AG04449 (cell line): Measurements from ENCODE around the gene HEXIM2.

Experiments
- CTCF ChIA-PET: fragments of 350-600 bp; formaldehyde crosslinking; extraction: SDS; loops from one replicate; lab custom pipeline; 2021; ENCODE audit warnings: antibody characterized with exemption; lab: Yijun Ruan, JAX
- POLR2A ChIA-PET: fragments of 400-600, 350-600 bp; formaldehyde crosslinking; extraction: SDS; loops from one replicate; lab custom pipeline; 2020; ENCODE audit warnings: antibody characterized with exemption, inconsistent platforms; lab: Yijun Ruan, JAX
- DNase-seq: peaks from one replicate; pipeline ENCODE4 v3.0.0-alpha.2; 2010; ENCODE audit warnings: low read depth, low spot score
- H3K4me3 ChIP-seq: 2 replicates; pipeline ENCODE4 v1.5.1; 2011; ENCODE audit warnings: low read depth, mild to moderate bottlenecking, control low read depth, low read length
- CTCF ChIP-seq: IDR thresholded peaks from one replicate; pipeline ENCODE4 v1.5.1; 2011; ENCODE audit warnings: mild to moderate bottlenecking, moderate library complexity, low read length, control low read depth, inconsistent platforms; ENCODE audit not compliant: insufficient read depth; ENCODE audit errors: missing control alignments

HEXIM2 gene

DNA sequence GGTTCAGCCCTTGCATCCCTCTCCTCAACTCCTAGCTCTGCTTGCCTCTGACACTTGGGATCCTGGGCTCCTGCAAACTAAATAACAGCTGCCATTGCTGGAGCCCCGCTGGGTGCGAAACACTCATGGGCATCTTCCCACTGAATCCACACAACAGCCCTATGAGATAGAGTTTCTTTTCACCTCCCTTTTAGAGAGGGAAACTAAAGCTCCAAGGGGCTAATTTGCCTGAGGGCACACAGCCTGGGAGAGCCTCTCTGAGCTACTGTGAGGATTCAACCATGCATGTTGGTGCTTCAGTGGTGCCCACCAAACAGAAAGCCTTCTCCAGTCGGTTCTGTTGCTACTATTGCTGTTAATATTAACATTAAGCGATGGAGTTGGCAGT is 22.1 kb upstream of the HEXIM2 start:
- TF ChIP-seq CTCF, result no peak
- POLR2A ChIA-PET, result interaction anchor here (1.6 kb wide), 1 partner anchor 9 kb away, joined by 8 read pairs; the partner anchor contains the start of gene HEXIM1

DNA sequence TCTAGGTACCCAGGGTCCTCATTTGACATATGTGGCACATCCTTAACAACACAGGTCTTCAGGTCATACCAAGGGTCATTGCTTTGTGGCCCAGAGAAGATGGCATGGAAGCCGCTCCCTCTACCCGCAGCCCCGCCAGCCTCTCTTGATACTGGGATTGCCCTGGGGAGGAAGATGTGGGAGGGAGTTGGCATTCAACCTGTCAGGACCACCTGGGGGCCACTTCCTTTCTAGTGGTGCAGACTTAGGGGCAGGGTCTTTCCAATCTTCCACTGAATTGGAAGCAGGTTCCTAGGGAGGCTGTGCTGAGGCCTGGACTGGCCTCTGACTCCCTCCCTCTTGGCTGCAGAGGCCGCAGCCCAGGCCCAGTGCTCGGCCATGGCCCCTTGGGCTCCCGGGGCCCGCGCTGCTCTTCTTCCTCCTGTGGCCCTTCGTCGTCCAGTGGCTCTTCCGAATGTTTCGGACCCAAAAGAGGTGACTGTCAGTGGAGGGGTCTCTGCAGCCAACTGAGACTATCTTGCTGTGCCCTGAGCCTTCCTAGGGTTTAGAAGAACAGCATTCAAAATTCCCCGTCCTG is 18.5 kb upstream of the HEXIM2 start:
- no peak overlapping the region for H3K4me3 ChIP-seq
- ChIA-PET CTCF (interaction anchor here (1.2 to 16.6 kb wide), 6 partner anchors 8 to 55 kb away, joined by 3 to 677 read pairs (median 8); partner anchors contain the start of gene ACBD4), POLR2A (interaction anchor here (1.5 to 2.1 kb wide), 2 partner anchors 8 to 18 kb away, joined by 6 to 11 read pairs; partner anchors contain the start of genes ACBD4 and HEXIM2)
- TF ChIP-seq CTCF, result no peak
- no peak for DNase-seq

More for the DNA sequence above, 22.1 kb upstream of the HEXIM2 start:
- CTCF ChIA-PET, result interaction anchor here (0.7 to 16.6 kb wide), 5 partner anchors 10 to 219 kb away, joined by 3 to 677 read pairs (median 5); partner anchors contain the start of gene HEXIM1
- H3K4me3 ChIP-seq, result no peak overlapping the region
- DNase-seq, result no peak

DNA sequence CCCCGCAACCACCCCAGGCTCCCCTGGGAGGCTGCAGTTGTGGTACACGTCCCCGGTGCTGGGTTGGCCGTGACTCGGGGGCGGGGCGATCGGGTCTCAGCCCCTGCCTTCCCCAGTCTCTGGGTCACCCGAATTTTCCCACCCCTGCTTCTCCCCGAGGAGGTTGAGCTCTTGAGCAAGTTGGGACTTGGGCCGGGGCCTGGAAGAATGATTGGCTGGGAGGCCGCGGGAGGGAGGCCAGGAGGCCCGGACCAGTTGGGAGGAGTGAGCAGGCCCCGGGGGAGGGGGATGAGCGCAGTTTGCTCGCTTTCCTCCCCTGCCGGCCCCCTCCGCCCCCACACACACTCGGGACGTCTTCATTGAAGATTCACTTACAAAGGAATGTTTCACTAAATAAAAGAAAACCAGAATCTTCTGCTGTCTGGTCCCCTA is 17.9 kb upstream of the HEXIM2 start:
- ChIA-PET CTCF (interaction anchor here (0.6 to 3.8 kb wide), 6 partner anchors 8 to 55 kb away, joined by 3 to 75 read pairs (median 4); partner anchors contain the start of gene ACBD4), POLR2A (interaction anchor here (1.5 to 2.1 kb wide), 2 partner anchors 9 to 18 kb away, joined by 6 to 11 read pairs; partner anchors contain the start of genes ACBD4 and HEXIM2)
- DNase-seq, result no peak
- peak overlapping the region; percentile 44 for H3K4me3 ChIP-seq
- no peak for TF ChIP-seq CTCF

DNA sequence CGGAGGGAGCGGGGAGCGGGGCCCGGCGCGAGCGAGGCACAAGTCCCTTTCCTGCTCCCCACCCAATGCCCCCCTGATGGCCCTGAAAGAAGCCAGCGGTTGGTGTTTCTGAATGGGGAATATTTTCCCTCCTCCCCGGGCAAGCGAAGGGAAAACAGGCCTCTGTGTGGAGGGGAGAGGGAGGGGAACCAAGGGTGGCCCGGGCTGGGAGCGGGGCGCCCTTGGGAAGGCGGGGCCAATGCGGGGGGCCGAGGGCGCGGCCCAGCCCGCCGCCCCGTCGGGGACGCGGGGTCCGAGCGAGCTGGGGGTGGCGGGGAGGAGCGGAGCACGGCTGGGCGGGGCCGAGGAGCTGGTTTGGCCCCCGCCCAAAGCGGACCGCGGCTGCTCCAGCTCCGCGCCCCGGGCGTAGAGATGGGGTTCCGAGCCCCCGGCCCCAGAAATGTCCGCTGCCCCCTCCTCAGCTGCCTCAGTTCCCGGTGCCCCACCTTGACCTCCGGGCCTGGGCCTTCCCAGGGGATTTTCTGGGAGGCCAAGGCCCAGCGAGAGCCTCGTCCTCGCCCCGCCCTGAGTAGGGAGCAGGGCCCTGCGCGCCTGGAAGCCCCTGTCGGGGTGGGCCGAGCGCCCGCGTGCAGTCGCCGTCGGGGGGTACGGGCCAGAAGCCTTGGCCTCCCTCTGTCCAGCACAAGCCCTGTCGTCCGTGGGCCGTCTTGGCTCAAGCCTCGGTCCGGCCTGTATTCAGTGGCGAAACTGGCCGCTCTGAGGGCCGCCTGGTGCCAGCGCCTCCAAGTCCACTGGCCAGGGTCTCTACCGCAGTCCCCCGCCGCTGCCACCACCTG is 17.3 kb upstream of the HEXIM2 start:
- peak overlapping the region; percentile 44 for H3K4me3 ChIP-seq
- DNase-seq, result no peak
- ChIA-PET CTCF (interaction anchor here (0.6 to 3.8 kb wide), 6 partner anchors 9 to 54 kb away, joined by 3 to 75 read pairs (median 4); partner anchors contain the start of gene ACBD4), POLR2A (interaction anchor here (0.6 to 2.1 kb wide), 3 partner anchors 9 to 71 kb away, joined by 3 to 11 read pairs (median 6); partner anchors contain the start of genes ACBD4 and HEXIM2)
- TF ChIP-seq CTCF, result no peak

DNA sequence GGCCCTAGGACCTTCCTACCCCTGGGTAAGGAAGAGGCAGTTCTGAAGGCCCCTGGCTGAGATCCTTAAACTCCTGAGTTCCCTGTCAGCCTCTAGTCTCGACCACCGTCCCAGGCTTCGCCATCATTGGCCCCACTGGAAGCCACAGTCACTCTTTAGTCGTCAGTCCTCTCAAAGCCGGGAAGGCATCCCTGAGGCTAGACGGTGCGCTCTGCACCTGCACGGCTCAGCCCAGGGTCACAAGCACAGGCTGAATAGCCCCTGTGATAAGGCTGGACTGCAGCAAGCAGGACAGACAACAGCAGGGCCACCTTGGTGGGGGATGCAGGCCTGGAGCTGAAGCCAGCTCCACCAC is 16.7 kb upstream of the HEXIM2 start:
- POLR2A ChIA-PET, result interaction anchor here (0.6 to 2.1 kb wide), 2 partner anchors 17 to 71 kb away, joined by 3 to 11 read pairs; partner anchors contain the start of gene HEXIM2
- H3K4me3 ChIP-seq, result no peak overlapping the region
- no peak for TF ChIP-seq CTCF
- DNase-seq, result no peak
- CTCF ChIA-PET, result interaction anchor here (3.8 to 19.9 kb wide), 2 partner anchors 10 to 54 kb away, joined by 75 to 399 read pairs; partner anchors contain the start of gene ACBD4
